H1 (cell line): Measurements from ENCODE around the gene GTF2A2. TPM values are rescaled to one million over a fixed set of nuclear protein-coding genes. Genes with fewer than 3 reads are reported as not detected.

Source experiments
- CTCF ChIA-PET: fragments of 300-600 bp; sonication (Branson Sonifier 250); formaldehyde crosslinking; loops from one replicate; lab custom pipeline; 2021; ENCODE audit not compliant: partially characterized antibody; lab: Charles Lee
- POLR2A ChIA-PET: fragments of 300-600 bp; sonication (Branson Sonifier 250); formaldehyde crosslinking; loops from one replicate; lab custom pipeline; 2021; ENCODE audit warnings: inconsistent platforms; ENCODE audit not compliant: partially characterized antibody; lab: Charles Lee
- DNase-seq, 2 experiments: peaks; one replicate each; pipeline versions ENCODE4 v3.0.0 to v3.0.0-alpha.2; 2010 to 2022; ENCODE audit warnings: low spot score in 2 of 2, low read depth in 1 of 2, mixed read lengths in 1 of 2
- FAIRE-seq: peaks from 2 replicates; lab custom pipeline; 2011; peaks lifted over from hg19 to GRCh38; lab: Jason Lieb, UNC
- H2AFZ ChIP-seq: 2 replicates; pipeline ENCODE4 v1.8.1; 2012; ENCODE audit warnings: low read length, inconsistent platforms
- H2AK5ac ChIP-seq: 2 replicates; pipeline ENCODE4 v1.6.1; 2013; ENCODE audit warnings: low read depth, low read length
- H2BK120ac ChIP-seq: replicated peaks from 2 replicates; pipeline ENCODE3; 2013; ENCODE audit warnings: low read depth, low read length, inconsistent platforms
- H2BK12ac ChIP-seq: 2 replicates; pipeline ENCODE4 v1.6.1; 2013; ENCODE audit warnings: low read depth, low read length
- H2BK15ac ChIP-seq: 2 replicates; pipeline ENCODE4 v1.6.1; 2013; ENCODE audit warnings: low read length
- H2BK20ac ChIP-seq: 2 replicates; pipeline ENCODE4 v1.6.1; 2013; ENCODE audit warnings: low read length
- H2BK5ac ChIP-seq: 2 replicates; pipeline ENCODE4 v1.6.1; 2013; ENCODE audit warnings: low read depth, low read length
- H3K14ac ChIP-seq: 2 replicates; pipeline ENCODE4 v1.6.1; 2013; ENCODE audit warnings: inconsistent platforms; ENCODE audit not compliant: insufficient read length
- H3K18ac ChIP-seq: 2 replicates; pipeline ENCODE4 v1.6.1; 2013; ENCODE audit warnings: low read length; ENCODE audit errors: extremely low read depth
- H3K23ac ChIP-seq: 2 replicates; pipeline ENCODE4 v1.6.1; 2013; ENCODE audit warnings: inconsistent platforms; ENCODE audit not compliant: insufficient read length
- H3K23me2 ChIP-seq: 2 replicates; pipeline ENCODE4 v1.6.1; 2013; ENCODE audit warnings: low read depth, low read length
- H3K27ac ChIP-seq: 2 replicates; pipeline ENCODE4 v1.6.1; 2011; ENCODE audit warnings: low read depth, low read length, inconsistent platforms
- H3K27me3 ChIP-seq, 4 experiments: replicated peaks in 1 of 4; 1 replicate in 1 of 4; 2 replicates in 3 of 4; pipeline versions ENCODE4 v1.6.1 to v1.8.1; 2011 to 2013; ENCODE audit warnings: low read length in 3 of 4, mild to moderate bottlenecking in 3 of 4, inconsistent platforms in 2 of 4, mixed read lengths in 2 of 4, moderate library complexity in 1 of 4; ENCODE audit not compliant: control insufficient read depth in 3 of 4, insufficient read depth in 3 of 4; ENCODE audit errors: extremely low read depth in 1 of 4
- H3K36me3 ChIP-seq, 4 experiments: 2 replicates each; pipeline versions ENCODE4 v1.6.1 to v1.8.1; 2011 to 2013; ENCODE audit warnings: mild to moderate bottlenecking in 4 of 4, low read length in 3 of 4, moderate library complexity in 2 of 4, control low read depth in 1 of 4, inconsistent platforms in 1 of 4; ENCODE audit not compliant: insufficient read depth in 4 of 4, control insufficient read depth in 2 of 4
- H3K4ac ChIP-seq: replicated peaks from 2 replicates; pipeline ENCODE3; 2013; ENCODE audit warnings: low read length, low read depth, mixed read lengths, inconsistent platforms; ENCODE audit not compliant: insufficient read length
- H3K4me1 ChIP-seq, 4 experiments: replicated peaks in 1 of 4; 1 replicate in 1 of 4; 2 replicates in 3 of 4; pipeline versions ENCODE4 v1.6.1 to v1.8.1; 2011 to 2013; ENCODE audit warnings: low read length in 3 of 4, inconsistent platforms in 2 of 4, mixed read lengths in 1 of 4; ENCODE audit not compliant: insufficient read depth in 4 of 4, control insufficient read depth in 3 of 4
- H3K4me2 ChIP-seq, 2 experiments: 2 replicates each; pipeline versions ENCODE4 v1.6.1 to v1.8.1; 2011 to 2013; ENCODE audit warnings: low read depth in 2 of 2, low read length in 2 of 2, control low read depth in 1 of 2, inconsistent platforms in 1 of 2, mild to moderate bottlenecking in 1 of 2; ENCODE audit not compliant: insufficient read depth in 1 of 2
- H3K4me3 ChIP-seq, 4 experiments: fragments of 200-600, 300-600 bp in 1 of 4; sonication (generic), shearing (Covaris generic), sonication (Bioruptor Twin) in 1 of 4; 2 replicates each; pipeline versions ENCODE4 v1.5.1 to v1.8.1; 2011 to 2016; ENCODE audit warnings: low read length in 4 of 4, low read depth in 3 of 4, control low read depth in 2 of 4, inconsistent platforms in 2 of 4, mild to moderate bottlenecking in 2 of 4, mixed read lengths in 1 of 4, moderate library complexity in 1 of 4; ENCODE audit not compliant: insufficient read depth in 2 of 4; ENCODE audit errors: extremely low read depth in 1 of 4
- H3K56ac ChIP-seq: replicated peaks from 2 replicates; pipeline ENCODE3; 2013; ENCODE audit warnings: low read depth, mild to moderate bottlenecking, mixed read lengths, low read length, inconsistent platforms; ENCODE audit not compliant: insufficient read length
- H3K79me1 ChIP-seq: 2 replicates; pipeline ENCODE4 v1.6.1; 2013; ENCODE audit warnings: low read depth, low read length, control low read depth
- H3K79me2 ChIP-seq, 2 experiments: 2 replicates each; pipeline versions ENCODE4 v1.6.1 to v1.8.1; 2012 to 2013; ENCODE audit warnings: low read length in 2 of 2, mild to moderate bottlenecking in 2 of 2, inconsistent platforms in 1 of 2; ENCODE audit not compliant: insufficient read depth in 2 of 2, control insufficient read depth in 1 of 2
- H3K9ac ChIP-seq, 4 experiments: replicated peaks in 1 of 4; 1 replicate in 1 of 4; 2 replicates in 3 of 4; pipeline versions ENCODE4 v1.6.1 to v1.8.1; 2011 to 2013; ENCODE audit warnings: low read depth in 3 of 4, low read length in 3 of 4, control low read depth in 2 of 4, mild to moderate bottlenecking in 2 of 4, moderate library complexity in 2 of 4, inconsistent platforms in 1 of 4; ENCODE audit errors: extremely low read depth in 1 of 4
- H3K9me3 ChIP-seq, 2 experiments: 2 replicates each; pipeline versions ENCODE4 v1.6.1 to v1.8.1; 2012 to 2013; ENCODE audit warnings: mild to moderate bottlenecking in 2 of 2, moderate library complexity in 2 of 2, control low read depth in 1 of 2, inconsistent platforms in 1 of 2, low read depth in 1 of 2, low read length in 1 of 2, mixed read lengths in 1 of 2; ENCODE audit not compliant: insufficient read depth in 2 of 2
- H4K20me1 ChIP-seq, 2 experiments: replicated peaks in 1 of 2; 2 replicates each; pipeline versions ENCODE3 to v1.8.1; 2011 to 2013; ENCODE audit warnings: inconsistent platforms in 2 of 2, low read length in 2 of 2, mild to moderate bottlenecking in 1 of 2; ENCODE audit not compliant: insufficient read depth in 2 of 2, control insufficient read depth in 1 of 2
- H4K5ac ChIP-seq: 2 replicates; pipeline ENCODE4 v1.6.1; 2013; ENCODE audit warnings: low read length, low read depth, mixed read lengths, inconsistent platforms; ENCODE audit not compliant: insufficient read length
- H4K8ac ChIP-seq: 2 replicates; pipeline ENCODE4 v1.8.0; 2013; ENCODE audit warnings: mild to moderate bottlenecking, moderate library complexity, low read length, inconsistent platforms; ENCODE audit not compliant: insufficient read depth; ENCODE audit errors: extremely low read depth
- H4K91ac ChIP-seq: replicated peaks from 2 replicates; pipeline ENCODE3; 2013; ENCODE audit warnings: low read length, mixed read lengths, inconsistent platforms; ENCODE audit not compliant: insufficient read length
- ASH2L ChIP-seq: fragments of 200-600, 300-600 bp; sonication (generic); IDR thresholded peaks from one replicate; pipeline ENCODE4 v1.7.1; 2017; ENCODE audit warnings: low read length
- CHD2 ChIP-seq: IDR thresholded peaks from 2 replicates; pipeline ENCODE4 v1.6.1; 2012; ENCODE audit warnings: low read length, improper control_type of control experiment
- WGBS, 2 experiments: shearing (Covaris generic) in 1 of 2; methylation state at CpG; one replicate each; pipeline versions ENCODE4 v1.1.6 to v1.1.7; 2013 to 2015; ENCODE audit warnings: low lambda C conversion rate in 2 of 2, mixed read lengths in 2 of 2, inconsistent platforms in 1 of 2, low coverage in 1 of 2, missing lambda C conversion rate in 1 of 2; ENCODE audit not compliant: insufficient replicate concordance in 2 of 2, insufficient coverage in 1 of 2, insufficient read length in 1 of 2; ENCODE audit errors: extremely low coverage in 1 of 2, missing lambda C conversion rate in 1 of 2; 5-methylcytosine and 5-hydroxymethylcytosine counted together
- polyA plus RNA-seq, 7 experiments: library from polyadenylated mRNA; depleted of rRNA in 3 of 7; stranded (reverse) in 5 of 7; unstranded in 2 of 7; fragments of >200 nt in 5 of 7; fragments of 200-250 nt in 2 of 7; gene quantifications; 1 replicate in 5 of 7; 2 replicates in 1 of 7; 4 replicates in 1 of 7; pipeline versions ENCODE4 v1.2.1 to v1.2.3, GENCODE V29; 2011 to 2013; ENCODE audit warnings: missing spikeins in 2 of 7, mixed read lengths in 2 of 7
- total RNA-seq: library from RNA; stranded (reverse); fragmentation: NEBNext Ultra II Directional; extraction: Animal tissue kit (Norgen Biotek cat#: 25700); gene quantifications from 2 replicates; pipeline ENCODE4 v1.2.1, GENCODE V29; 2021

Gene GTF2A2
- total and polyA plus RNA-seq, 2 of the 8 experiments (the other 6 are each of a cell fraction or from before 2014, with no cell fraction given), result 52.2 to 161 TPM

GRCh38 chr15:59614153-59614552 is 43.2 kb downstream of the GTF2A2 start:
- H2BK5ac ChIP-seq, result no peak overlapping the region
- no peak overlapping the region for H3K27ac ChIP-seq
- no peak for FAIRE-seq
- H2AK5ac ChIP-seq, result no peak overlapping the region
- CTCF ChIA-PET, result interaction anchor here (0.6 to 6.6 kb wide), 2 partner anchors 81 to 750 kb away, joined by 3 to 39 read pairs; no protein-coding TSS in a partner anchor
- 90% methylated on average over 7 of the region's 7 CpGs; no CpG with 5 or more reads in 1 of the 2 experiments for WGBS, 2 experiments
- H3K23me2 ChIP-seq, result peaks cover 1% of the 10 kb centered on the region; the same call in 1 of the 2 replicates
- no peak for TF ChIP-seq ASH2L
- TF ChIP-seq CHD2, result no peak
- TF ChIP-seq, all 59 proteins: peak for 0
- Histone ChIP-seq H3K14ac (no peak overlapping the region), H3K4me1 (no peaks in the 10 kb centered on the region), H4K91ac (no peak overlapping the region), H3K4me2 (no peak overlapping the region), H3K23ac (no peak overlapping the region), H4K5ac (no peak overlapping the region), H3K79me2 (no peaks in the 10 kb centered on the region), H2AFZ (no peak overlapping the region), H3K18ac (no peak overlapping the region), H3K9ac (no peak overlapping the region), H3K79me1 (no peaks in the 10 kb centered on the region), H2BK120ac (no peak overlapping the region), H2BK20ac (no peak overlapping the region), H3K36me3 (no peaks in the 10 kb centered on the region), H3K4ac (no peak overlapping the region), H2BK12ac (no peak overlapping the region), H2BK15ac (no peak overlapping the region), H3K9me3 (no peaks in the 10 kb centered on the region), H3K27me3 (no peaks in the 10 kb centered on the region), H3K4me3 (no peak overlapping the region), H4K8ac (no peak overlapping the region), H4K20me1 (no peaks in the 10 kb centered on the region), H3K56ac (no peak overlapping the region)
- POLR2A ChIA-PET, result no interaction called here
- DNase-seq, result no peak
